K562 (cell line): ENCODE results near the gene PTPRE. TPM values are rescaled to one million over a fixed set of nuclear protein-coding genes. Genes with fewer than 3 reads are reported as not detected.

ENCODE experiments used
- ATF7 ChIP-seq: fragments of 450-650 bp; IDR thresholded peaks from 2 replicates; pipeline ENCODE4 v1.7.1; 2014; ENCODE audit warnings: mild to moderate bottlenecking, moderate library complexity
- HES1 ChIP-seq: fragments of 450-650 bp; IDR thresholded peaks from 2 replicates; pipeline ENCODE4 v1.6.1; 2016; ENCODE audit warnings: low read depth, mild to moderate bottlenecking, moderate library complexity
- RBBP5 ChIP-seq: fragments of 200-600 bp; sonication (generic); IDR thresholded peaks from 2 replicates; pipeline ENCODE4 v1.6.1; 2012; ENCODE audit warnings: borderline replicate concordance, mild to moderate bottlenecking, low read length, control low read depth, inconsistent platforms; ENCODE audit not compliant: insufficient read depth, poor library complexity, severe bottlenecking
- RNF219 ChIP-seq: fragments of 250-450 bp; sonication (Bioruptor Pico); IDR thresholded peaks from 2 replicates; pipeline ENCODE4 v1.5.0; 2022; ENCODE audit warnings: mild to moderate bottlenecking
- SMARCA4 ChIP-seq: fragments of 450-650 bp; IDR thresholded peaks from 2 replicates; pipeline ENCODE4 v1.6.1; 2016
- SMARCC2 ChIP-seq: fragments of 450-650 bp; IDR thresholded peaks from 2 replicates; pipeline ENCODE4 v1.6.1; 2017; ENCODE audit warnings: antibody characterized with exemption, moderate library complexity, mild to moderate bottlenecking, low read depth
- TAF1 ChIP-seq: IDR thresholded peaks from 2 replicates; pipeline ENCODE4 v1.6.1; 2011; ENCODE audit warnings: mild to moderate bottlenecking, low read length, moderate library complexity; ENCODE audit not compliant: insufficient read depth, control insufficient read depth, severe bottlenecking; ENCODE audit errors: extremely low read depth
- U2AF2 ChIP-seq: fragments of 200-400 bp; formaldehyde crosslinking; optimal IDR thresholded peaks from 2 replicates; pipeline ENCODE3; 2017; ENCODE audit warnings: low read depth, mild to moderate bottlenecking, low read length
- polyA plus RNA-seq, 8 experiments: library from polyadenylated mRNA; depleted of rRNA in 4 of 8; stranded (reverse) in 5 of 8; unstranded in 3 of 8; fragments of >200 nt; fragmentation: Nextera tagmentation in 2 of 8; fragmentation: Illumina TruSeq in 1 of 8; extraction: Ambion mirVana in 2 of 8; extraction: Trizol in 1 of 8; gene quantifications; 2 replicates each; pipeline versions ENCODE4 v1.2.1 to v1.2.3, GENCODE V29; 2011 to 2014; ENCODE audit warnings: inconsistent platforms in 1 of 8, missing spikeins in 1 of 8
- total RNA-seq, 7 experiments: library from RNA; depleted of rRNA in 6 of 7; stranded (reverse); fragments of >200 nt in 6 of 7; fragmentation: Illumina TruSeq in 2 of 7; extraction: Trizol in 2 of 7; gene quantifications; 2 replicates each; pipeline versions ENCODE4 v1.2.1 to v1.2.3, GENCODE V29; 2011 to 2021; ENCODE audit warnings: low replicate concordance in 1 of 7

Gene PTPRE
- total and polyA plus RNA-seq, 9 of the 15 experiments (the other 6 are each of a cell fraction or from before 2014, with no cell fraction given) = 0.01 to 0.13 (median 0.04) TPM; not detected in 4

GRCh38 chr10:128087884-128088709, 181.2 kb downstream of the PTPRE start (continued):
- TF ChIP-seq ATF7 (peak; percentile 53; the same call in 1 of the 2 replicates), RBBP5 (no peak), TAF1 (no peak), HES1 (no peak), RNF219 (CRISPR knock-in tag) (no peak), U2AF2 (no peak), SMARCA4 (no peak), SMARCC2 (no peak)
